IPS-NIHi7 (cell line): ENCODE results near the gene PRSS8.

ENCODE experiments used
- DNase-seq: peaks from one replicate; pipeline ENCODE4 v3.0.0; 2012; ENCODE audit warnings: mixed read lengths; ENCODE audit errors: extremely low spot score

The PRSS8 gene

GRCh38 chr16:31082368-31083045, 53.0 kb downstream of the PRSS8 start:
- no peak for DNase-seq
